Trophoblast cell (in vitro differentiated cells and primary cell): ENCODE data around the gene SLC27A2.

ENCODE experiments used
- DNase-seq, 2 donors: peaks; one replicate each; pipeline ENCODE4 v3.0.0-alpha.2; 2016
- H2AFZ ChIP-seq: 2 replicates; pipeline ENCODE4 v1.6.1; 2013; ENCODE audit warnings: low read length, moderate library complexity, mild to moderate bottlenecking; ENCODE audit not compliant: insufficient read depth, poor library complexity
- H2AK5ac ChIP-seq: 2 replicates; pipeline ENCODE4 v1.6.1; 2013; ENCODE audit warnings: mild to moderate bottlenecking, low read length
- H2BK120ac ChIP-seq: 2 replicates; pipeline ENCODE4 v1.6.1; 2013; ENCODE audit warnings: low read length, mild to moderate bottlenecking, moderate library complexity; ENCODE audit not compliant: insufficient read depth, poor library complexity
- H2BK12ac ChIP-seq: 2 replicates; pipeline ENCODE4 v1.6.1; 2013; ENCODE audit warnings: mild to moderate bottlenecking, low read length, moderate library complexity
- H2BK5ac ChIP-seq: 2 replicates; pipeline ENCODE4 v1.6.1; 2013; ENCODE audit warnings: low read length, low read depth, moderate library complexity, mild to moderate bottlenecking; ENCODE audit not compliant: poor library complexity
- H3K14ac ChIP-seq: 2 replicates; pipeline ENCODE4 v1.6.1; 2013; ENCODE audit warnings: mild to moderate bottlenecking, low read length
- H3K18ac ChIP-seq: 2 replicates; pipeline ENCODE4 v1.6.1; 2013; ENCODE audit warnings: mild to moderate bottlenecking, low read length
- H3K23ac ChIP-seq: 2 replicates; pipeline ENCODE4 v1.6.1; 2013; ENCODE audit warnings: low read length
- H3K27ac ChIP-seq: 2 replicates; pipeline ENCODE4 v1.5.1; 2013; ENCODE audit warnings: low read depth, mild to moderate bottlenecking, inconsistent platforms, low read length, moderate library complexity
- H3K27me3 ChIP-seq: 2 replicates; pipeline ENCODE4 v1.6.1; 2013; ENCODE audit warnings: inconsistent platforms, mild to moderate bottlenecking, low read length, moderate library complexity; ENCODE audit not compliant: insufficient read depth
- H3K36me3 ChIP-seq, 2 experiments: 1 replicate in 1 of 2; 2 replicates in 1 of 2; pipeline ENCODE4 v1.6.1; 2013; ENCODE audit warnings: low read length in 2 of 2, mild to moderate bottlenecking in 2 of 2, moderate library complexity in 1 of 2; ENCODE audit not compliant: insufficient read depth in 2 of 2, control insufficient read depth in 1 of 2
- H3K4ac ChIP-seq: 2 replicates; pipeline ENCODE4 v1.6.1; 2013; ENCODE audit warnings: low read depth, mild to moderate bottlenecking, low read length, moderate library complexity
- H3K4me1 ChIP-seq, 2 experiments: 1 replicate in 1 of 2; 2 replicates in 1 of 2; pipeline ENCODE4 v1.6.1; 2013; ENCODE audit warnings: low read length in 2 of 2, mild to moderate bottlenecking in 2 of 2, moderate library complexity in 1 of 2; ENCODE audit not compliant: insufficient read depth in 2 of 2, control insufficient read depth in 1 of 2
- H3K4me2 ChIP-seq: 2 replicates; pipeline ENCODE4 v1.6.1; 2013; ENCODE audit warnings: inconsistent platforms, mild to moderate bottlenecking, low read length, moderate library complexity
- H3K4me3 ChIP-seq: 2 replicates; pipeline ENCODE4 v1.5.1; 2013; ENCODE audit warnings: mild to moderate bottlenecking, low read depth, low read length, inconsistent platforms
- H3K79me1 ChIP-seq: one replicate; pipeline ENCODE4 v1.6.1; 2013; ENCODE audit warnings: low read length
- H3K79me2 ChIP-seq: 2 replicates; pipeline ENCODE4 v1.6.1; 2013; ENCODE audit warnings: low read length, mild to moderate bottlenecking; ENCODE audit not compliant: control insufficient read depth, insufficient read depth, poor library complexity
- H3K9ac ChIP-seq: 2 replicates; pipeline ENCODE4 v1.6.1; 2013; ENCODE audit warnings: mild to moderate bottlenecking, low read length
- H3K9me3 ChIP-seq: 2 replicates; pipeline ENCODE4 v1.6.1; 2013; ENCODE audit warnings: low read depth, mild to moderate bottlenecking, control low read depth, inconsistent platforms, low read length; ENCODE audit not compliant: insufficient read depth
- H4K12ac ChIP-seq: 2 replicates; pipeline ENCODE4 v1.6.1; 2013; ENCODE audit warnings: low read depth, mild to moderate bottlenecking, low read length, moderate library complexity
- H4K8ac ChIP-seq: 2 replicates; pipeline ENCODE4 v1.6.1; 2013; ENCODE audit warnings: low read depth, mild to moderate bottlenecking, low read length, moderate library complexity
- H4K91ac ChIP-seq: one replicate; pipeline ENCODE4 v1.6.1; 2013; ENCODE audit warnings: low read depth, mild to moderate bottlenecking, low read length, moderate library complexity
- WGBS: extraction: QIAGEN DNeasy Blood & Tissue Kit; methylation state at CpG from one replicate; pipeline ENCODE4 v1.1.7; 2013; ENCODE audit warnings: missing lambda C conversion rate; ENCODE audit not compliant: insufficient read length, insufficient coverage; ENCODE audit errors: extremely low coverage; 5-methylcytosine and 5-hydroxymethylcytosine counted together

SLC27A2 gene

GRCh38 chr15:50140983-50141382 is 41.0 kb upstream of the SLC27A2 start:
- H3K36me3 ChIP-seq: no peaks in the 10 kb centered on the region
- H3K9ac ChIP-seq: no peak overlapping the region
- H3K23ac ChIP-seq: no peak overlapping the region
- no peak overlapping the region for H3K18ac ChIP-seq
- no peaks in the 10 kb centered on the region for H3K27me3 ChIP-seq
- H2BK12ac ChIP-seq: no peak overlapping the region
- DNase-seq: no peak
- no peak overlapping the region for H3K14ac ChIP-seq
- no peaks in the 10 kb centered on the region for H3K79me2 ChIP-seq
- H3K27ac ChIP-seq: no peak overlapping the region
- no peak overlapping the region for H3K4ac ChIP-seq
- H3K9me3 ChIP-seq: no peaks in the 10 kb centered on the region
- H4K8ac ChIP-seq: no peak overlapping the region
- H3K79me1 ChIP-seq: no peaks in the 10 kb centered on the region
- WGBS: no CpG with 5 or more reads among the region's 3 CpGs
- H3K4me2 ChIP-seq: no peak overlapping the region
- H4K91ac ChIP-seq: no peak overlapping the region
- H2BK5ac ChIP-seq: no peak overlapping the region
- no peak overlapping the region for H2AK5ac ChIP-seq
- no peak overlapping the region for H2AFZ ChIP-seq
- no peak overlapping the region for H3K4me3 ChIP-seq
- H4K12ac ChIP-seq: no peak overlapping the region
- H3K4me1 ChIP-seq: peaks cover 0 to 3% of the 10 kb centered on the region in 2 experiments
- H2BK120ac ChIP-seq: no peak overlapping the region

- no peak overlapping the region for H3K4me3 ChIP-seq
- no peak overlapping the region for H2AK5ac ChIP-seq
- no peak overlapping the region for H4K12ac ChIP-seq
- no peaks in the 10 kb centered on the region for H3K36me3 ChIP-seq
- H3K4me1 ChIP-seq: peaks cover 0 to 3% of the 10 kb centered on the region in 2 experiments
- H2AFZ ChIP-seq: no peak overlapping the region
- H3K4me2 ChIP-seq: no peak overlapping the region
- no peaks in the 10 kb centered on the region for H3K79me1 ChIP-seq
- H2BK120ac ChIP-seq: no peak overlapping the region
- DNase-seq: no peak
- no peak overlapping the region for H2BK5ac ChIP-seq
- no CpG with 5 or more reads among the region's 5 CpGs for WGBS
- no peak overlapping the region for H3K18ac ChIP-seq
- no peaks in the 10 kb centered on the region for H3K9me3 ChIP-seq
- H3K9ac ChIP-seq: no peak overlapping the region
- no peak overlapping the region for H3K23ac ChIP-seq
- H3K14ac ChIP-seq: no peak overlapping the region
- no peaks in the 10 kb centered on the region for H3K79me2 ChIP-seq
- H2BK12ac ChIP-seq: no peak overlapping the region
- H3K27ac ChIP-seq: no peak overlapping the region
- no peaks in the 10 kb centered on the region for H3K27me3 ChIP-seq
- H3K4ac ChIP-seq: no peak overlapping the region
- no peak overlapping the region for H4K91ac ChIP-seq
- H4K8ac ChIP-seq: no peak overlapping the region
Observed at GRCh38 chr15:50141856-50142255, 40.1 kb upstream of the SLC27A2 start.

- Histone ChIP-seq H4K91ac (no peak overlapping the region), H3K4ac (no peak overlapping the region), H3K18ac (no peak overlapping the region), H3K9ac (peak overlapping the region; percentile 34), H3K23ac (no peak overlapping the region), H2AK5ac (no peak overlapping the region), H2AFZ (no peak overlapping the region), H4K8ac (no peak overlapping the region), H2BK12ac (no peak overlapping the region), H3K36me3 (no peaks in the 10 kb centered on the region), H3K79me1 (no peaks in the 10 kb centered on the region), H4K12ac (no peak overlapping the region), H3K9me3 (no peaks in the 10 kb centered on the region), H3K4me2 (no peak overlapping the region), H3K27me3 (no peaks in the 10 kb centered on the region), H3K79me2 (no peaks in the 10 kb centered on the region), H3K14ac (no peak overlapping the region), H3K4me1 (no peaks in the 10 kb centered on the region), H2BK120ac (no peak overlapping the region), H3K27ac (no peak overlapping the region), H3K4me3 (no peak overlapping the region), H2BK5ac (no peak overlapping the region)
- no CpG with 5 or more reads among the region's 2 CpGs for WGBS
- no peak for DNase-seq
Observed at GRCh38 chr15:50143255-50143860, 38.6 kb upstream of the SLC27A2 start.

- H4K91ac ChIP-seq: no peak overlapping the region
- H3K4me1 ChIP-seq: no peaks in the 10 kb centered on the region
- H3K18ac ChIP-seq: no peak overlapping the region
- no peak overlapping the region for H2AK5ac ChIP-seq
- H3K79me1 ChIP-seq: no peaks in the 10 kb centered on the region
- DNase-seq: no peak
- H2BK5ac ChIP-seq: no peak overlapping the region
- H3K4me3 ChIP-seq: no peak overlapping the region
- H3K27me3 ChIP-seq: no peaks in the 10 kb centered on the region
- no peak overlapping the region for H3K9ac ChIP-seq
- no peak overlapping the region for H2AFZ ChIP-seq
- H3K23ac ChIP-seq: no peak overlapping the region
- no peaks in the 10 kb centered on the region for H3K9me3 ChIP-seq
- H2BK12ac ChIP-seq: no peak overlapping the region
- no peak overlapping the region for H3K4ac ChIP-seq
- no peak overlapping the region for H2BK120ac ChIP-seq
- H3K14ac ChIP-seq: no peak overlapping the region
- H4K12ac ChIP-seq: no peak overlapping the region
- H3K4me2 ChIP-seq: no peak overlapping the region
- H3K36me3 ChIP-seq: no peaks in the 10 kb centered on the region
- H4K8ac ChIP-seq: no peak overlapping the region
- no peaks in the 10 kb centered on the region for H3K79me2 ChIP-seq
- no CpG with 5 or more reads among the region's 6 CpGs for WGBS
- H3K27ac ChIP-seq: no peak overlapping the region
Observed at GRCh38 chr15:50144341-50145120, 37.5 kb upstream of the SLC27A2 start.
